Loucy (cell line): ENCODE data around the gene GBA3.

ENCODE experiments used
- H2AFZ ChIP-seq: fragments of 200-600 bp; sonication (generic); 2 replicates; pipeline ENCODE4 v1.6.0; 2016; ENCODE audit warnings: antibody characterized with exemption, mild to moderate bottlenecking, low read length, moderate library complexity
- H3F3A ChIP-seq: fragments of 200-600 bp; 2 replicates; pipeline ENCODE4 v1.6.0; 2016; ENCODE audit warnings: antibody characterized with exemption, low read depth, mild to moderate bottlenecking
- H3K27me3 ChIP-seq: fragments of 200-600 bp; sonication (generic); 2 replicates; pipeline ENCODE4 v1.6.1; 2014; ENCODE audit warnings: low read length, mild to moderate bottlenecking; ENCODE audit not compliant: insufficient read depth, poor library complexity, severe bottlenecking
- H3K36me3 ChIP-seq: fragments of 200-600 bp; sonication (generic); 2 replicates; pipeline ENCODE4 v1.6.1; 2016; ENCODE audit warnings: low read length; ENCODE audit not compliant: insufficient read depth
- H3K4me1 ChIP-seq: fragments of 200-600 bp; sonication (generic); 2 replicates; pipeline ENCODE4 v1.5.1; 2014; ENCODE audit warnings: low read length, mild to moderate bottlenecking; ENCODE audit not compliant: insufficient read depth, poor library complexity, severe bottlenecking
- H3K4me2 ChIP-seq: fragments of 200-600 bp; sonication (generic); 2 replicates; pipeline ENCODE4 v1.6.0; 2014; ENCODE audit warnings: antibody characterized with exemption, low read length, low read depth, mild to moderate bottlenecking; ENCODE audit not compliant: poor library complexity, severe bottlenecking
- H3K4me3 ChIP-seq: fragments of 200-600 bp; sonication (generic); 2 replicates; pipeline ENCODE4 v1.5.1; 2014; ENCODE audit warnings: low read length, mild to moderate bottlenecking, mixed read lengths; ENCODE audit not compliant: poor library complexity, severe bottlenecking
- H3K79me2 ChIP-seq: fragments of 200-600 bp; sonication (generic); 2 replicates; pipeline ENCODE4 v1.6.1; 2014; ENCODE audit warnings: low read length; ENCODE audit not compliant: insufficient read depth
- H3K9ac ChIP-seq: fragments of 200-600 bp; sonication (generic); 2 replicates; pipeline ENCODE4 v1.6.0; 2014; ENCODE audit warnings: mild to moderate bottlenecking, low read depth, low read length, moderate library complexity; ENCODE audit not compliant: poor library complexity, severe bottlenecking
- H3K9me2 ChIP-seq: fragments of 200-600 bp; sonication (generic); replicated peaks from 2 replicates; pipeline ENCODE4 v1.6.1; 2016; ENCODE audit warnings: low read depth, low read length, mixed read lengths
- H3K9me3 ChIP-seq: fragments of 200-600 bp; sonication (generic); 2 replicates; pipeline ENCODE4 v1.6.1; 2014; ENCODE audit warnings: mild to moderate bottlenecking, antibody characterized with exemption, low read length, low read depth; ENCODE audit not compliant: insufficient read depth
- H4K20me1 ChIP-seq: fragments of 200-600 bp; sonication (generic); 2 replicates; pipeline ENCODE4 v1.6.0; 2014; ENCODE audit warnings: antibody characterized with exemption, low read length, mild to moderate bottlenecking; ENCODE audit not compliant: insufficient read depth, poor library complexity, severe bottlenecking
- EZH2phosphoT487 ChIP-seq: fragments of 200-600 bp; IDR thresholded peaks from 2 replicates; pipeline ENCODE4 v1.6.1; 2018; ENCODE audit warnings: antibody characterized with exemption, mild to moderate bottlenecking, moderate library complexity, borderline replicate concordance
- TF ChIP-seq, protein P1 (sequence below): fragments of 200-600 bp; sonication (generic); conservative IDR thresholded peaks from 2 replicates; pipeline ENCODE4 v1.5.1; 2014; ENCODE audit warnings: mild to moderate bottlenecking, antibody characterized with exemption, low read length

The GBA3 gene

DNA sequence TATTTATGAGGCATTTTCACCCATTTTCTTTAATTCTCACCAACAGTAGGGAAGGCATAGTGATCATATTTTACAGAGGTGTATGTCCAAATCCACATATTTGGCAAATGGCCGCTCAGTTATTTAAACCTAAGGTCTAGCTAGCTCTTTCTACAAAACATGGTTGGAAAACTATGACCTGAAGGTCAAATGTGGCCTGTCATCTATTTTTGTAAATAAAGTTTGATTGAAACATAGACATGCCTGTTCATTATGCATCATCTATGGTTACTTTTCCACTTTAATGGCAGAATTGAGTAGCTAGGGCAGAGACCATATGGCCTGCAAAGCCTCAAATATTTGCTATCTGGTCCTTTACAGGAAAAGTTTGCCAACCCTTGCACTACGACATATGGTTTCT, 44.2 kb downstream of the GBA3 start:
- Histone ChIP-seq H3K79me2 (no peaks in the 10 kb centered on the region), H4K20me1 (no peaks in the 10 kb centered on the region), H3K4me1 (no peaks in the 10 kb centered on the region), H3K27me3 (no peaks in the 10 kb centered on the region), H3K36me3 (no peaks in the 10 kb centered on the region), H3K9me2 (no peaks in the 10 kb centered on the region), H3K4me2 (no peak overlapping the region), H3K9me3 (no peaks in the 10 kb centered on the region), H3F3A (no peaks in the 10 kb centered on the region), H3K4me3 (no peak overlapping the region), H3K9ac (no peak overlapping the region), H2AFZ (no peak overlapping the region)
- no peak for TF ChIP-seq EZH2phosphoT487
- TF ChIP-seq, protein P1, sequence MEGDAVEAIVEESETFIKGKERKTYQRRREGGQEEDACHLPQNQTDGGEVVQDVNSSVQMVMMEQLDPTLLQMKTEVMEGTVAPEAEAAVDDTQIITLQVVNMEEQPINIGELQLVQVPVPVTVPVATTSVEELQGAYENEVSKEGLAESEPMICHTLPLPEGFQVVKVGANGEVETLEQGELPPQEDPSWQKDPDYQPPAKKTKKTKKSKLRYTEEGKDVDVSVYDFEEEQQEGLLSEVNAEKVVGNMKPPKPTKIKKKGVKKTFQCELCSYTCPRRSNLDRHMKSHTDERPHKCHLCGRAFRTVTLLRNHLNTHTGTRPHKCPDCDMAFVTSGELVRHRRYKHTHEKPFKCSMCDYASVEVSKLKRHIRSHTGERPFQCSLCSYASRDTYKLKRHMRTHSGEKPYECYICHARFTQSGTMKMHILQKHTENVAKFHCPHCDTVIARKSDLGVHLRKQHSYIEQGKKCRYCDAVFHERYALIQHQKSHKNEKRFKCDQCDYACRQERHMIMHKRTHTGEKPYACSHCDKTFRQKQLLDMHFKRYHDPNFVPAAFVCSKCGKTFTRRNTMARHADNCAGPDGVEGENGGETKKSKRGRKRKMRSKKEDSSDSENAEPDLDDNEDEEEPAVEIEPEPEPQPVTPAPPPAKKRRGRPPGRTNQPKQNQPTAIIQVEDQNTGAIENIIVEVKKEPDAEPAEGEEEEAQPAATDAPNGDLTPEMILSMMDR = no peak

DNA sequence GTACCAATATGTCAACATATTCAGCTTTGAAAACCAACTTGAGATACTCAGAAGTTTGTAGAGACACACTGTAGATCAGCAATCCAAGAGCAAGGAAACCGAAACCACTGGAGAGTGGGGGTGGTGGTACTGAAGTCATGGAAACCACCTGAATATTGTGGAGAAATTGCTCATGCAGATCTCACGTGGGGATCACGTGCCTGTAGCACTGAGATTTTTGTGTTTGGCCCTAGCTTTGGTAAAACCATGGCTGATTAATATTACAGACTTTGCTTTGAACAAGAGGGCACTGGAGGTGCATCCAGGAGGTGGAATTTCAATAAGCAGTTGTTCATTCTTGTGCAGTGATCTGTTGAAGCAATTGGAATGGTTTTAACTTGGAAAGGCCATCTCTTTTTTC, 47.2 kb downstream of the GBA3 start:
- H2AFZ ChIP-seq = no peak overlapping the region
- H3K9me3 ChIP-seq = no peaks in the 10 kb centered on the region
- H3K4me3 ChIP-seq = no peak overlapping the region
- no peaks in the 10 kb centered on the region for H3K9me2 ChIP-seq
- H3K4me2 ChIP-seq = no peak overlapping the region
- H3K36me3 ChIP-seq = no peaks in the 10 kb centered on the region
- H4K20me1 ChIP-seq = no peaks in the 10 kb centered on the region
- TF ChIP-seq, protein P1 = no peak
- no peak for TF ChIP-seq EZH2phosphoT487
- H3K9ac ChIP-seq = no peak overlapping the region
- H3K4me1 ChIP-seq = no peaks in the 10 kb centered on the region
- no peaks in the 10 kb centered on the region for H3K79me2 ChIP-seq
- no peaks in the 10 kb centered on the region for H3K27me3 ChIP-seq
- H3F3A ChIP-seq = no peaks in the 10 kb centered on the region

DNA sequence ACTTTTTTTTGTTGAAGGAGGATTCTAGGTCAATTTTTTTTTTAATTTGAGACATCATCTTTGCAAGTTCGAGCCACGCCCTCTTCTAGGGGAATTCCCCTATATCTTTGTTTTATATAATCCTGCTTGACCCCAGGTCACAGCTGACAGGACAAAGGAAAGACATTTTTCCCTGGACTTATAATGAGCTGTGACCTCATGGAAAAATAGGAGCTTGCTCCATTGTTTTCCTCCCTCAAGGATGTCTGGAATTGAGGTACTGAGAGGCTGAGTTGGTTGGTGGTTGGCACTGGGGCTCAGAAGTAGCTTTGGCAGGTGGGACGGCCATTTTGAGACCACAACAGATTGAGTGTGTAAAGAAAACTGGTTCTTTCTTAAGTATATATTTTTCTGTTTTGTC, 49.0 kb downstream of the GBA3 start:
- Histone ChIP-seq H3K4me1 (no peaks in the 10 kb centered on the region), H2AFZ (no peak overlapping the region), H3K4me3 (no peak overlapping the region), H3K36me3 (no peaks in the 10 kb centered on the region), H3F3A (no peaks in the 10 kb centered on the region), H4K20me1 (no peaks in the 10 kb centered on the region), H3K9me3 (no peaks in the 10 kb centered on the region), H3K79me2 (no peaks in the 10 kb centered on the region), H3K4me2 (no peak overlapping the region), H3K27me3 (no peaks in the 10 kb centered on the region), H3K9ac (no peak overlapping the region), H3K9me2 (no peaks in the 10 kb centered on the region)
- TF ChIP-seq, protein P1 = no peak
- no peak for TF ChIP-seq EZH2phosphoT487
